ENCODE results near the gene ATP6V0E2.

GRCh38 chr7:149838224-149838991 is 35.4 kb upstream of the ATP6V0E2 start, which contains the start of gene ZNF862:
- TF ChIP-seq CTCF (IDR thresholded peaks at IDR 0.05; ENCODE audit: low read depth, low read length, poor library complexity, severe bottlenecking) (no peak), EZH2phosphoT487 (IDR thresholded peaks at IDR 0.05; ENCODE audit: borderline replicate concordance, low read length) (no peak)

Data from DOHH2 (cell line).